T-cell (primary cell): Measurements from ENCODE around the gene SURF1. TPM values are rescaled to one million over a fixed set of nuclear protein-coding genes. Genes with fewer than 3 reads are reported as not detected.
A peak's percentile ranks its signal among the peaks of the same experiment; 100 is the strongest.
"Not testable (repeated sequence)": the region's sequence is repeated elsewhere in the genome, so short reads cannot be mapped to it uniquely, and the experiment has no call there.

Source experiments
- ATAC-seq, 4 experiments: fragments of 200-7000 bp in 3 of 4; fragments of 150-1000 bp in 1 of 4; cut with Tn5 transposase; replicated peaks in 1 of 4; 1 replicate in 3 of 4; 2 replicates in 1 of 4; pipeline ENCODE4 v1.10.0; 2021; ENCODE audit warnings: moderate library complexity in 3 of 4, mild to moderate bottlenecking in 2 of 4, moderate number of reproducible peaks in 1 of 4
- CTCF ChIA-PET, 2 donors: fragments of 300-600 bp; sonication (Branson Sonifier 250); formaldehyde crosslinking; loops; one replicate each; lab custom pipeline; 2022; ENCODE audit warnings: antibody characterized with exemption in 2 of 2; lab: Charles Lee
- POLR2A ChIA-PET, 2 donors: fragments of 300-600 bp; sonication (Branson Sonifier 250); formaldehyde crosslinking; loops; one replicate each; lab custom pipeline; 2022; ENCODE audit warnings: antibody characterized with exemption in 2 of 2; lab: Charles Lee
- DNase-seq, 35 experiments: peaks; one replicate each; pipeline versions ENCODE4 v3.0.0 to v3.0.0-alpha.2; 2013 to 2023
- H3K27ac ChIP-seq: one replicate; pipeline ENCODE4 v1.5.1; 2013; ENCODE audit warnings: low read length
- H3K27me3 ChIP-seq, 2 experiments: replicated peaks in 1 of 2; 1 replicate in 1 of 2; 2 replicates in 1 of 2; pipeline versions ENCODE4 v1.6.1 to v1.7.0; 2013; ENCODE audit warnings: low read length in 1 of 2, mixed read lengths in 1 of 2; ENCODE audit not compliant: control insufficient read depth in 2 of 2, insufficient read depth in 2 of 2; ENCODE audit errors: extremely low read depth in 1 of 2
- H3K36me3 ChIP-seq, 2 donors: 1 replicate in 1 of 2; 2 replicates in 1 of 2; pipeline versions ENCODE4 v1.6.1 to v1.7.0; 2013; ENCODE audit warnings: low read length in 1 of 2; ENCODE audit not compliant: control insufficient read depth in 2 of 2, insufficient read depth in 1 of 2; ENCODE audit errors: extremely low read depth in 1 of 2
- H3K4me1 ChIP-seq, 2 experiments: 1 replicate in 1 of 2; 2 replicates in 1 of 2; pipeline versions ENCODE4 v1.6.1 to v1.7.0; 2013; ENCODE audit warnings: low read length in 2 of 2, mixed read lengths in 1 of 2; ENCODE audit not compliant: insufficient read depth in 2 of 2, control insufficient read depth in 1 of 2; ENCODE audit errors: extremely low read depth in 1 of 2
- H3K4me3 ChIP-seq, 2 donors: 1 replicate in 1 of 2; 2 replicates in 1 of 2; pipeline versions ENCODE4 v1.5.1 to v1.7.0; 2013; ENCODE audit warnings: mild to moderate bottlenecking in 2 of 2, low read length in 1 of 2, moderate library complexity in 1 of 2; ENCODE audit not compliant: control insufficient read depth in 1 of 2; ENCODE audit errors: extremely low read depth in 1 of 2
- H3K9me3 ChIP-seq: 2 replicates; pipeline ENCODE4 v1.7.0; 2013
- H3K27ac Mint-ChIP-seq, 2 donors: one replicate each; pipeline ENCODE4 v1.8.0; 2020 to 2021; ENCODE audit warnings: mild to moderate bottlenecking in 2 of 2, mixed read lengths in 2 of 2
- H3K27me3 Mint-ChIP-seq, 2 donors: one replicate each; pipeline ENCODE4 v1.8.0; 2021 to 2022; ENCODE audit warnings: mixed read lengths in 2 of 2
- H3K36me3 Mint-ChIP-seq: one replicate; pipeline ENCODE4 v1.8.0; 2021; ENCODE audit warnings: mixed read lengths
- H3K4me1 Mint-ChIP-seq, 3 donors: one replicate each; pipeline ENCODE4 v1.8.0; 2020 to 2022; ENCODE audit warnings: mixed read lengths in 3 of 3, mild to moderate bottlenecking in 1 of 3
- H3K4me3 Mint-ChIP-seq, 3 donors: one replicate each; pipeline ENCODE4 v1.8.0; 2020 to 2022; ENCODE audit warnings: mild to moderate bottlenecking in 3 of 3, mixed read lengths in 3 of 3, moderate library complexity in 3 of 3
- H3K9me3 Mint-ChIP-seq, 3 donors: one replicate each; pipeline ENCODE4 v1.8.0; 2020 to 2022; ENCODE audit warnings: mixed read lengths in 3 of 3
- WGBS: methylation state at CpG from one replicate; pipeline ENCODE4 v1.1.5; 2013; ENCODE audit warnings: missing lambda C conversion rate; ENCODE audit not compliant: insufficient coverage; 5-methylcytosine and 5-hydroxymethylcytosine counted together
- total RNA-seq, 35 experiments: library from RNA in 6 of 35; stranded (reverse) in 6 of 35; fragments of 120-200 nt in 1 of 35; gene quantifications; one replicate each; pipeline versions ENCODE4 v1.2.1 to v1.2.4 and lab custom pipeline; 2013 to 2026

SURF1 gene
- total RNA-seq, 5 donors from 2014 or later (not counting 1 experiment from before 2014, with no cell fraction given), result 33.0 to 58.7 (median 58.3) TPM

- Histone ChIP-seq H3K36me3 (no peaks in the 10 kb centered on the region), H3K27me3 (no peaks in the 10 kb centered on the region), H3K27ac (no peak overlapping the region), H3K4me3 (no peak overlapping the region), H3K9me3 (no peaks in the 10 kb centered on the region), H3K4me1 (peaks cover 9 to 18% of the 10 kb centered on the region in 2 experiments)
- ATAC-seq, result no peak
- no peak for DNase-seq
- peaks cover 4% of the 10 kb centered on the region for H3K36me3 Mint-ChIP-seq
- peaks cover 7 to 8% (median 7%) of the 10 kb centered on the region in 3 donors for H3K4me1 Mint-ChIP-seq
- ChIA-PET POLR2A (no interaction called here), CTCF (interaction anchor here in 1 of 2 donors (0.5 to 0.7 kb wide), 2 partner anchors 19 to 785 kb away, joined by 3 read pairs; no protein-coding TSS in a partner anchor)
- H3K27ac Mint-ChIP-seq, result no peak overlapping the region
- H3K4me3 Mint-ChIP-seq, result no peak overlapping the region
- WGBS, result 93% methylated on average over 9 of the region's 14 CpGs
- H3K9me3 Mint-ChIP-seq, result no peaks in the 10 kb centered on the region
- H3K27me3 Mint-ChIP-seq, result no peaks in the 10 kb centered on the region
These were observed 23.1 kb upstream of the SURF1 start for GRCh38 chr9:133379153-133380086.

GRCh38 chr9:133378408-133378962, 22.2 kb upstream of the SURF1 start:
- H3K4me1 ChIP-seq, result peaks cover 13 to 27% of the 10 kb centered on the region in 2 experiments
- POLR2A ChIA-PET, result no interaction called here
- ATAC-seq (no peak), DNase-seq (no peak)
- H3K36me3 Mint-ChIP-seq, result peaks cover 4% of the 10 kb centered on the region
- no peak overlapping the region for H3K4me3 Mint-ChIP-seq
- WGBS, result 83% methylated on average over 1 of the region's 1 CpG
- H3K4me1 Mint-ChIP-seq, result peaks cover 12 to 16% (median 14%) of the 10 kb centered on the region in 3 donors
- H3K4me3 ChIP-seq, result no peak overlapping the region
- H3K36me3 ChIP-seq, result peaks cover 0 to 4% of the 10 kb centered on the region in 2 donors
- no peaks in the 10 kb centered on the region for H3K27me3 ChIP-seq
- H3K9me3 Mint-ChIP-seq, result no peaks in the 10 kb centered on the region
- no peak overlapping the region for H3K27ac Mint-ChIP-seq
- CTCF ChIA-PET, result interaction anchor here in 1 of 2 donors (0.6 kb wide), 1 partner anchor 93 kb away, joined by 3 read pairs; no protein-coding TSS in a partner anchor
- no peaks in the 10 kb centered on the region for H3K27me3 Mint-ChIP-seq
- no peak overlapping the region for H3K27ac ChIP-seq
- H3K9me3 ChIP-seq, result no peaks in the 10 kb centered on the region

DNA sequence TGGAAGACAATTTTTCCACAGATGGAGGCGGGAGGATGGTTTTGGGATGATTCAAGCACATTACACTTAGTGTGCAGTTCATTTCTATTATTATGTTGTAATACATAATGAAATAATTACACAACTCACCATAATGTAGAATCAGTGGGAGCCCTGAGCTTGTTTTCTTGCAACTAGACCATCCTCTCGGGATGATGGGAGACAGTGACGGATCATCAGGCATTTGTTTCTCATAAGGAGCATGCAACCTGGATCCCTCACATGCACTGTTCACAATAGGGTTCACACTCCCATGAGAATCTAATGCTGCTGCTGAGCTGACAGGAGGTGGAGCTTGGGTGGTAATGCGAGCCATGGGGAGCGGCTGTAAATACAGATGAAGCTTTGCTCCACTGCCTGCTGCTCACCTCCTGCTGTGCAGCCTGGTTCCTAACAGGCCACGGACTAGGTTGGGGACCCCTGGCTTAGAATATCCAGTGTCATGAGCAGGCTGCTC, 21.5 kb upstream of the SURF1 start:
- no peaks in the 10 kb centered on the region for H3K27me3 ChIP-seq
- Mint-ChIP-seq H3K36me3 (peaks cover 4% of the 10 kb centered on the region), H3K4me1 (peaks cover 20 to 22% (median 20%) of the 10 kb centered on the region in 3 donors), H3K27ac (no peak overlapping the region), H3K9me3 (no peaks in the 10 kb centered on the region), H3K4me3 (no peak overlapping the region), H3K27me3 (no peaks in the 10 kb centered on the region)
- ATAC-seq, result no peak
- peaks cover 0 to 6% of the 10 kb centered on the region in 2 donors for H3K36me3 ChIP-seq
- ChIA-PET POLR2A (no interaction called here), CTCF (no interaction called here)
- H3K27ac ChIP-seq, result no peak overlapping the region
- no peak overlapping the region for H3K4me3 ChIP-seq
- H3K9me3 ChIP-seq, result no peaks in the 10 kb centered on the region
- 88% methylated on average over 3 of the region's 6 CpGs for WGBS
- H3K4me1 ChIP-seq, result peaks cover 13 to 35% of the 10 kb centered on the region in 2 experiments
- DNase-seq, result no peak

DNA sequence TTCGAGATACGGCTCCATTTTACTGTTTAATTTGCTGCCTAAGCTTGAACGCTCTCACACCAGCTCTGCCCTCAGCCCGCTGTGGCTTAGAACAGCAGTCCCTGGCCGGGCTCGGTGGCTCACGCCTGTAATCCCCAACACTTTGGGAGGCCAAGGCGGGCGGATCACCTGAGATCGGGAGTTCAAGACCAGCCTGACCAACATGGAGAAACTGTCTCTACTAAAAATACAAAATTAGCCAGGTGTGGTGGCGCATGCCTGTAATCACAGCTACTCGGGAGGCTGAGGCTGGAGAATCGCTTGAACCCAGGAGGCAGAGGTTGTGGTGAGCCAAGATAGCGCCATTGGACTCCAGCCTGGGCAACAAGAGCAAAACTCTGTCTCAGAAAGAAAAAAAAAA, 21.0 kb upstream of the SURF1 start:
- H3K4me3 ChIP-seq, H3K27me3 Mint-ChIP-seq, H3K27ac Mint-ChIP-seq, H3K9me3 ChIP-seq, H3K27me3 ChIP-seq, H3K9me3 Mint-ChIP-seq, H3K27ac ChIP-seq, CTCF ChIA-PET, H3K36me3 Mint-ChIP-seq, DNase-seq, ATAC-seq, H3K36me3 ChIP-seq, POLR2A ChIA-PET: not testable (repeated sequence)
- Mint-ChIP-seq H3K4me1 (peaks cover 24 to 27% (median 25%) of the 10 kb centered on the region in 3 donors), H3K4me3 (peak overlapping the region; percentile 68 to 72 (median 69))
- WGBS, result 97% methylated on average over 11 of the region's 14 CpGs
- peaks cover 18 to 39% of the 10 kb centered on the region in 2 experiments for H3K4me1 ChIP-seq

DNA sequence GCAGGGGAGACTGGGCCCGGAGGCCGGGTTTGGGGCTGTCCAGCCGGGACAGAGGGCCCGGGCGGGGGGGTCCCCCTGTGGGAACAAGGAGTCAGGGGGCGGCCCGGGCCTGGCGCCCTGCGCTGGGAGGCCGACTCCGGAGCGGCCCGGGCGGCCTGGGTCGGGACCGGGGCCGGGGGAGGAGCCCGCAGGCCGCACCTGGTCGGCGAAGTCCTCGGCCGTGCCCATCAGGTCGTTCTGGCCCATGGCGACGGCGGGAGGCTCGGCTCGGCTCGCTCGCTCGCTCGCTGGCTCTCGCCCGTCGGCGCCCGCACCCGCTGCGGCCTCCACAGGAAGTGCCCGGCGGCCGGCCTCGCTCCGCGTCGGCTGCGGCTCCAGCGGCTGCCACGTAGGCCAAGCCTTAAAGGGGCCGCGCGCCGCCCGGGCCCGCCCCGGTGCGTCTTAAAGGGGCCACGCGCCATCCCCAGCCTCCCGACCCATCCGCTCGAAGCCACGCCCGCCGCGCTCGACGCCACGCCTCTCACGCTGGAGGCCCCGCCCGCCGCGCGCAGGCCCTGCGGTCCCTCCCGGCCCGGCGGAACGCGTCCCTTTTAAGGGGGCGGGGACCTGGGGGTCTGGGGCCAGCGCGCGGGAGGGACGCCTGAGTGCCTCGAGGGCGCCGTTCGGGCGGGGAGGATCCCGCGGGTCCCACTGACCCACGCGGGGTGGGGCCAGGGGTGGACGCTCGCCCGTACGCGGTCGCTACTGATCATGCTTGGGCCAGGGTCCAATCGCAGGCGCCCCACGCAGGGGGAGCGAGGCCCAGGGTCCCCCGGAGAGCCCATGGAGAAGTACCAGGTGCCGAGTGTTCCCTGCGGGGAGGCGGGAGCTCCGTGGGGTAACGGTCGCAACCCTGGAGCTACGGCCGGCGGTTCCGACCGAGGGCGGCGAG, 19.7 kb upstream of the SURF1 start, which contains the start of the genes STKLD1 and SURF4:
Gene STKLD1, plus strand, starts transcription at position 643 of the 931 bp plus-strand sequence. Its CDS starts 108 bp downstream, at position 751.
Gene SURF4, minus strand, starts transcription at position 337 of the 931 bp plus-strand sequence. Its CDS starts 91 bp downstream, at position 246.
- H3K27me3 ChIP-seq, result no peaks in the 10 kb centered on the region
- DNase-seq, result peak; percentile 81 to 97 (median 89)
- H3K9me3 ChIP-seq, result no peaks in the 10 kb centered on the region
- Mint-ChIP-seq H3K27ac (peak within 1 kb of the TSS; percentile 93 to 97), H3K4me1 (peaks cover 37 to 40% (median 38%) of the 10 kb centered on the region in 3 donors), H3K9me3 (no peaks in the 10 kb centered on the region), H3K36me3 (peaks cover 4% of the 10 kb centered on the region), H3K4me3 (peak within 1 kb of the TSS; percentile 91 to 97 (median 92)), H3K27me3 (no peaks in the 10 kb centered on the region)
- CTCF ChIA-PET, result no interaction called here
- peak within 1 kb of the TSS; percentile 76 to 83 for H3K4me3 ChIP-seq
- peaks cover 30 to 52% of the 10 kb centered on the region in 2 experiments for H3K4me1 ChIP-seq
- under 1% methylated on average over 120 of the region's 120 CpGs for WGBS
- H3K27ac ChIP-seq, result peak within 1 kb of the TSS; percentile 77
- POLR2A ChIA-PET, result no interaction called here
- ATAC-seq, result peak; percentile 86 to 90 (median 88)
- peaks cover 0 to 9% of the 10 kb centered on the region in 2 donors for H3K36me3 ChIP-seq
